CD4-positive, alpha-beta T cell treated with Interleukin-17A for 4 hours (primary cell): ENCODE data around the gene AP2A1.
"Not testable (repeated sequence)": the region's sequence is repeated elsewhere in the genome, so short reads cannot be mapped to it uniquely, and the experiment has no call there.

Experiments used
- DNase-seq: peaks from one replicate; pipeline ENCODE4 v3.0.0-alpha.2; 2020; ENCODE audit warnings: mixed read lengths

The AP2A1 gene

DNA sequence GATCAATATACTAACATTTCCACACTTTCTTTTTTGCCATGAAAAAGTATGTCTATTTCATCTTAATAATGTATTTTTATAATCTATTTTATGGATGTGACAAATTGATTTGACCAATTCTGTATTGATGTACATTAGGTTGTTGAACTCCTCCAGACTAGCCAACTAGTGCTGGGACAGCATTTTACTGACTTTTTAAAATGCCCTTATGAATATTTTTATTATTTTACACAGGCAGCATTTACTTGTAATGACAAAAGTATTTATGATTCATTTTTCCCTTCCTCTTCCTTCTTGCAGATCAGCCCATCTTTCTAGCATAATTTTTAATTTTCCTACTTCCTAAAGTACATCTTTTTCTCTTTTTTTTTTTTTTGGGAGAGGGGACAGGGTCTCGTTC is 47.2 kb downstream of the AP2A1 start:
- DNase-seq, result no peak

DNA sequence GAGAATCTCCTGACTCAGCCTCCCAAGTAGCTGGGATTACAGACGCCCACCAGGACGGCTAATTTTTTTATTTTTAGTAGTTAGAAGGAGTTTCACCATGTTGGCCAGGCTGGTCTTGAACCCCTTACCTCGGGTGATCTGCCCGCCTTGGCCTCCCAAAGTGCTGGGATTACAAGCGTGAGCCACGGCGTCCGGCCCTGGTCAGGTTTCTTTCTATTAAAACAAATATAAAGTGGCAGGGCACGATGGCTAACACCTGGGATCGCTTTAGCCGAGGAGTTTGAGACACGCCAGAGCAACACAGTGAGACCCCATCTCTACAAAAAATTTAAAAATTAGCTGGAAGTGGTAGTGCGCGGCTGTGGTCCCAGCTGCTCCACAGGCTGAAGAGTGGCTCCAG is 49.8 kb downstream of the AP2A1 start:
- DNase-seq, result no peak

DNA sequence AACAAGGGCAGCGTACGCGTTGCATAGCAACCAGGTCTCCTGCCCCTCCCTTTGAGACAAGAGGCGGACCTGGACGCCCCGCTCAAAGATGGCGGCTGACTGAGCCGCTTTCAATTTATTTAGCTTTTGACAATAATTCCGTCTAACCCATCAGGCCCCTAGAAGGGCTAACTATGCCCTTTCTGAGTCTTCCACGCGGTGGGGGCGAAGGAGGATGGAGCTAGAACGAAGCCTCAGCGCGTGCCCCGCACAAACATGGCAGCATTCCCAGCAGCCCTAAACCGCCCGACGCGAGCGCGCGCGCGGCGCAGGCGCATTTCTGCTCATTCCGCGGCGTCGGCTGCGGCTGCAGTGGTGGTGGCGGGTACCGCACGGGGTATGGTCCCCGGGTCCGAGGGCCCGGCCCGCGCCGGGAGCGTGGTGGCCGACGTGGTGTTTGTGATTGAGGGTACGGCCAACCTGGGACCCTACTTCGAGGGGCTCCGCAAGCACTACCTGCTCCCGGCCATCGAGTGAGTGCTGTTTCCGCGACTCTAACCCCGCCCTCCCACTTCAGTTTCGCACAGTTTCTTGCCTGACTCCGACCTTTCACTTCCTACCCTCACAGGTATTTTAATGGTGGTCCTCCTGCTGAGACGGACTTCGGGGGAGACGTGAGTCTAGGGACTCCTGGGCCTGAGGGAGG is 51.3 kb downstream of the AP2A1 start, which contains the start of gene MED25:
Gene MED25, plus strand, starts transcription at position 326 of the 685 bp plus-strand sequence. Its CDS starts 53 bp downstream, at position 379.
- DNase-seq, result peak; percentile 89

- DNase-seq, result no peak
Observed at GRCh38 chr19:49818649-49819370, 52.0 kb downstream of the AP2A1 start.

DNA sequence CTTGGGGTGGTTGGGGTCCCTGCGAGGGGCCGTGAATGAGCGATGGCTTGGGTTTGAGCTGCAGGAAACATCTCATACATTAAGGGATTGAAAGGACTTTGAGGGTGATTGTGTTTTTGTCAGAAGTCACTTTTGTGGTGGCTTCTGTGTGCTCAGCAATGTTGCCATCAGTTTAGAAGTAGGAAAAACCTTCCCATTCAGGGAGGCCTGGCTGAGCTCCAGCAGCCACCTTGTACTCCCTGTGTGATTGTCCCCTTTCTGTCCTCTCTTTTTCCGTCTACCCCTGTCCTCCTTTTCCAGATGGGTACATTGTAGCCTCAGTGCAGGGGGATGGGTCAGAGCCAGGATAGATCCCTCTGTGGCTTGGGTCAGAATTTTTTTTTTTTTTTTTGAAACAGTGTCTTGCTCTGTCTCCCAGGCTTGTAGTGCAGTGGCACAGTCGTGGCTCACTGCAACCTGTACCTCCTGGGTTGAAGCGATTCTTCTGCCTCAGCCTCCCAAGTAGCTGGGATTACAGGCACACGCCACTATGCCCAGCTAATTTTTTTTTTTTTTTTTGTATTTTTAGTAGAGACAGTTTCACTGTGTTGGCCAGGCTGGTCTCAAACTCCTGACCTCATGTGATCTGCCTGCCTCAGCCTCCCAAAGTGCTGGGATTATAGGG is 52.8 kb downstream of the AP2A1 start:
- not testable (repeated sequence) for DNase-seq

GRCh38 chr19:49820125-49820524 is 53.3 kb downstream of the AP2A1 start:
- no peak for DNase-seq

- DNase-seq, result no peak
Observed at GRCh38 chr19:49823472-49823871, 56.7 kb downstream of the AP2A1 start.

DNA sequence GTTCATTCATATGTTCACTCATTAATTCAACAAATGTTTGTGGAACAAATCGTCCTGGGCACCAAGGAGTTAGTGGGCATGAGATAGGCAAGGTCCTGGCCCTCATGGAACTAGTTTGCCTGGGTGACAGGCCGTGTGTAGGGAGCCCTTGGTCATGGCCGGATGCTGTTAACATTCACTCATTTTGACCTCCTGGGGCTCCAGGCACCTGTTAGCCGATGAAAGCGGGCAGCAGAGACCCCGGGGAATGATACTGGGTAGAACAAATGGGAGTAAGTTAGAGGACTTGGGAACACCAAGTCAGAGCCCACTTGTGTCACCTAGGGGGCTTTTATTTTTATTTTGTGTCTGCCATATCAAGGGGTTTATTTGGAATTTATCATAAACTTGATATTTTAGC is 57.9 kb downstream of the AP2A1 start:
- no peak for DNase-seq

- no peak for DNase-seq
Observed at GRCh38 chr19:49827034-49827433, 60.2 kb downstream of the AP2A1 start.

GRCh38 chr19:49829200-49829599 is 62.4 kb downstream of the AP2A1 start:
- no peak for DNase-seq

DNA sequence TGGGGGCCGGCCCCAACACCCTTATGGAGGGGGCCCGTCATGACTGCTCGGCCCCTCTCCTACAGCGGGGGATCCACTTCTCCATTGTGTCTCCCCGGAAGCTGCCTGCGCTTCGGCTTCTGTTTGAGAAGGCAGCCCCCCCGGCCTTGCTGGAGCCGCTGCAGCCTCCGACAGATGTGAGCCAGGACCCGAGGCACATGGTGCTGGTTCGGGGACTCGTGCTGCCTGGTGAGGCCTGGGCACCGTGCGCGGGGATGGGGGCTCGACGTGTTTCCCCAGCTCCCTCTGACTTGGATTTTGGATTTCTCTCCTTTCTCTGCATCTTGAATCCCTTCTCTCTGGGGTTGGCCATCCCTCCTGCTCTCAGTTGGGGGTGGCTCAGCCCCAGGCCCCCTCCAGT is 62.9 kb downstream of the AP2A1 start:
- DNase-seq, result no peak

DNA sequence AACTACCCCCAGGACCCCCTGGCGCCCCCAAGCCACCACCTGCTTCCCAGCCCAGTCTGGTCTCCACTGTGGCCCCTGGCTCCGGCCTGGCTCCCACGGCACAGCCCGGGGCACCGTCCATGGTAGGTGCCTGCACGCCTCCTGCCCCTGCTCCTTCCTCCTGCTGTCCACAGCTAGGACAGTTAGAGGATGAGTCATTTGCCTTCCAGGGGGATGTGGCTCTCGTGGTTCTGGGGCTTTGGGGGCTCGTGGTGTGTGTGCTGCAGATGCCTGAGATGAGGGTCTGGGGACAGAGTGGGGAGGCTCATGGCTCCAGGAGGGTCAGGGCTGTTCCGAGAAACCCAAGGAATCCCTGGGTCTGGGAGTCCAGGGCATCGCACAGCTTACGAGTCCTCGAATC is 64.0 kb downstream of the AP2A1 start:
- DNase-seq, result no peak

DNA sequence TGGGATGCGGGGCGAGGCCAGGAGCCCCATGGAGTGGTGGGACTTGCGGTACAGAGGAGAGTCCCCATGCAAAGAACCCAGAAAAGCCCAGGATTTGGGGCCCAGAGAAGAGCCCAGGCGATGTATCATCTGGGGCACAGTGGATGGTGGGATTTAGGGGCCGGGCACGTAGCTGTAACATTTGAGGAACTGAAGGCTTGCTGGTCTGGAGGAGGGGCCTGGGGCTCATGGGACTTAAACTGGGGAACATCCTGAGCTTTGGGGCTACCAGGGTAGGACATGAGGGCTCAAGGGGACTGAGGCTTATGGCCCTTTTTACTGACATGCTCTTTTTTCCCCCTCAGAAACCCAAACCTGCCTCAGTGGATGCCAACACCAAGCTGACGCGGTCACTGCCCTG is 64.8 kb downstream of the AP2A1 start:
- no peak for DNase-seq

- no peak for DNase-seq
Observed at GRCh38 chr19:49832556-49832955, 65.8 kb downstream of the AP2A1 start.

DNA sequence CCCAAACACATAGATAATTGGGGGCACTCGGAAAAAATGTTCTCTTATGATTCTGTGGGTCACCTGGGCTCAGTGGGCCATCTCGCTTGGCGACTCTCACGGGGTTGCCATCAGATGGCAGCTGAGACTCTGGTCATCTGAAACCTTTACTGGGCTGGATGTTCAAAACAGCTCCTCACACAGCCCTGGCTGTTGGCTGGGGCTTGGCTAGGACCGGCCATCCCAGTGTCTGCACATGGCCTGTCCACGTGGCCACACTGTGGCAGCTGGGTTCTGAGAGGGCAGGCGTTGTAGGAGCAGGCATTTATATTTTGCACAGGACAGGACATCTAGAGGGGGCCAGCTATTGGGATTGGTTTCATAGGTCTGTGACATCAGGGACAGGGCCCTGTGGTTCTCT is 66.8 kb downstream of the AP2A1 start:
- no peak for DNase-seq

DNA sequence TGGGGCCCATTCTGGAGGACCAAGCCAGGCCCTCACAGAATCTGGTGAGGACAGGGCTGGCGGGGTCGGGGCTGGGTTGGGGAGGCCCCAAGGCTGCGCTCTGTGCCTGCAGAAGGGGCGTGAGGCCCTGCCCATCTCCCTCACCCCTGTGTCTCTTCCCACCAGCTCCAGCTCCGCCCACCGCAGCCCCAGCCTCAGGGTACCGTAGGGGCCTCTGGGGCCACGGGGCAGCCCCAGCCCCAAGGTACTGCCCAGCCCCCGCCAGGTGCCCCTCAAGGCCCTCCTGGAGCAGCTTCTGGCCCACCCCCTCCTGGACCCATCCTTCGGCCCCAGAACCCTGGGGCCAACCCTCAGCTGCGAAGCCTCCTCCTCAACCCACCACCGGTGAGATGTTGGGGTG is 68.8 kb downstream of the AP2A1 start:
- DNase-seq, result no peak

DNA sequence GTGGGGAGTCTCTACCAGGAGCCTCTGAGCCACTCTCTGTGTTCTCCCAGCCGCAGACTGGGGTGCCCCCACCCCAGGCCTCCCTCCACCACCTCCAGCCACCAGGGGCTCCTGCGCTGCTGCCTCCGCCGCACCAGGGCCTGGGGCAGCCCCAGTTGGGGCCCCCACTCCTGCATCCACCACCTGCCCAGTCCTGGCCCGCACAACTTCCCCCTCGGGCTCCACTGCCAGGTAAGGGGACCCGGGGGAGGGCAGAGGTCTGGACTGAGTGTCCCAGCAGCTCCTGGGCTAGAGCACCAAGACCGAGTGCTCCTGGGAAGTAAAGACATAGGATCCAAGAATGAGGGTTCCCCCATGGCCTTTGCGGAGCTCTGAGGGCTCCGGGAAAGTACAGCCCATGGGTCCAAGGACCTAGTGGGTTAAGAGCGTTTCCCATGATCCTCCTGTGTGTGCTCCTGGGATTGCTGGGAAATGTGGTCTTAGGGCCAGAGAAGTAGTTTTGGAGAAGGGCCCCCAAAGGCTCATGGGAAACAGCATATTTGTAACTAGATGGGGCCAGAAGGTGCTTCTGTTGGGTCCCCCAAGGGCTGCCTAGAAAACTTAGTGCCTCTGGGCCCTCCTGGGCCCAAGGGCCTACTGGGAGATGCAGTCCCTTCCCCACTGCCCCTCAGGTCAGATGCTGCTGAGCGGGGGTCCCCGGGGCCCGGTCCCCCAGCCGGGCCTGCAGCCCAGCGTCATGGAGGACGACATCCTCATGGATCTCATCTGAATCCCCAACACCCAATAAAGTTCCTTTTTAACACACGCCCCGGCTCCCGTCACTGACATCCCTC is 69.6 kb downstream of the AP2A1 start:
- DNase-seq, result no peak

DNA sequence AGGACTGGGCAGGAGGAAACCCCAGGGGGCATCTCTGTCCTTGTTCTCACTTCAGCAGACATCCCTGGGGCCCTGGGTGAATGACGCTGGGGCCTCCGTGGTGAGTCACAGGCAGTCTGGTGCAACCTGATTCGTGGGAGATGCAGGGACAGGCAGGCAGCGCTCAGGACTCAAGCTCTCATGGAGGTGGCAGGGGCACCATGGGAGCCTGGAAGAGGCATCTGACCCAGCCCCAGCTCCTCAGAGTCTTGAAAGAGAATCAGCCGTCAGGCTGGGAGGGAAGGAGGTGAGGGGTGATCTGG is 70.2 kb downstream of the AP2A1 start:
- DNase-seq, result no peak

DNA sequence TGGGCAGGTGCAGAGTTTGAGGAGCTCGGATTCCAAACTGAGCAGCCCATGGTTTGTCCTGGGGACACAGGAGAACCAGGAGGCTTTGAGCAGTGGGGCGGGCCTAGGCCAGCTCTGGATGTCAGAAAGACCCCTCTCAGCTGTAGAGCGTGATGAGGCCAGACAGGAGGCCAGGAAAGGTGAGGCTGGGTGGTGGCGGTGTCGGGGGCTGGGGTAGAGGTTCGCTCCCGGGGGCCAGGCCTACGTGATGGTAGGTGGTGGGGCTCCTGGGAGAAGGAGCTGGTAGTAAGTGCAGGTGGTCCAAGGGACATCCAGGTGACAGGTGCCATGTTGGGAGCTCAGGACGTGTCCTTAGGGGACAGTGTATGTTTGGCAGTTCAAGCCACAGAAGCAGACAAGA is 70.6 kb downstream of the AP2A1 start:
- no peak for DNase-seq

GRCh38 chr19:49838885-49839588 is 72.2 kb downstream of the AP2A1 start:
- no peak for DNase-seq

DNA sequence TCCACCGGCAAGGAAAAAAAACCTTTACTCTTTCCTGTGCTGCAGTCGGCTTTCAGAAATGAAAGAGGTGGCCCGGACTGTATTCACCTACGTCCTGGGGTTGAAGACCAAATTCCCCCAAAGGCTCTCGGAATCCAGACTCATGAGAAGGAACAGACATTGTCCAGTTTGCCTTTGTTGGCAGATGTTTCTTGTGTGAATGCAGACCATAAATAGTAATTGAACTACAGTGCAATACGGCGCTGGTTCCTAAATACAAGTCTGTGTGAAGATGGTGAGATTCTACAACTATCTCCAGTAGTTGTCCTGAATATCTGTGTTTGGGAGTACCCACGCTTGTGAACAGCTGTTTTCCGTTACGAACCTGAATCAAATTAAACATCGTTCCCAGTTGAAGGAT is 72.9 kb downstream of the AP2A1 start:
- no peak for DNase-seq

- DNase-seq, result no peak
Observed at GRCh38 chr19:49840321-49840720, 73.5 kb downstream of the AP2A1 start.
